22Rv1 (cell line): ENCODE results near the gene NOS3.

ENCODE experiments used
- H3K27ac ChIP-seq: fragments of 450-650 bp; 2 replicates; pipeline ENCODE4 v1.5.1; 2017
- ZFX ChIP-seq: fragments of 450-650 bp; IDR thresholded peaks from 2 replicates; pipeline ENCODE4 v1.6.1; 2017; ENCODE audit warnings: antibody characterized with exemption, borderline replicate concordance
- TF ChIP-seq, protein P1 (sequence below): fragments of 450-650 bp; IDR thresholded peaks from 2 replicates; pipeline ENCODE4 v1.5.1; 2017; ENCODE audit warnings: mild to moderate bottlenecking

Gene NOS3

GRCh38 chr7:151025924-151026671 is 35.3 kb downstream of the NOS3 start:
- peak overlapping the region; percentile 77; the same call in 1 of the 2 replicates for H3K27ac ChIP-seq
- no peak for TF ChIP-seq ZFX
- TF ChIP-seq, protein P1, sequence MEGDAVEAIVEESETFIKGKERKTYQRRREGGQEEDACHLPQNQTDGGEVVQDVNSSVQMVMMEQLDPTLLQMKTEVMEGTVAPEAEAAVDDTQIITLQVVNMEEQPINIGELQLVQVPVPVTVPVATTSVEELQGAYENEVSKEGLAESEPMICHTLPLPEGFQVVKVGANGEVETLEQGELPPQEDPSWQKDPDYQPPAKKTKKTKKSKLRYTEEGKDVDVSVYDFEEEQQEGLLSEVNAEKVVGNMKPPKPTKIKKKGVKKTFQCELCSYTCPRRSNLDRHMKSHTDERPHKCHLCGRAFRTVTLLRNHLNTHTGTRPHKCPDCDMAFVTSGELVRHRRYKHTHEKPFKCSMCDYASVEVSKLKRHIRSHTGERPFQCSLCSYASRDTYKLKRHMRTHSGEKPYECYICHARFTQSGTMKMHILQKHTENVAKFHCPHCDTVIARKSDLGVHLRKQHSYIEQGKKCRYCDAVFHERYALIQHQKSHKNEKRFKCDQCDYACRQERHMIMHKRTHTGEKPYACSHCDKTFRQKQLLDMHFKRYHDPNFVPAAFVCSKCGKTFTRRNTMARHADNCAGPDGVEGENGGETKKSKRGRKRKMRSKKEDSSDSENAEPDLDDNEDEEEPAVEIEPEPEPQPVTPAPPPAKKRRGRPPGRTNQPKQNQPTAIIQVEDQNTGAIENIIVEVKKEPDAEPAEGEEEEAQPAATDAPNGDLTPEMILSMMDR: no peak

GRCh38 chr7:151026771-151027727 is 36.2 kb downstream of the NOS3 start:
- H3K27ac ChIP-seq: peak overlapping the region; percentile 77

- peak overlapping the region; percentile 77 for H3K27ac ChIP-seq
Measured at GRCh38 chr7:151027728-151028130, 36.9 kb downstream of the NOS3 start.

DNA sequence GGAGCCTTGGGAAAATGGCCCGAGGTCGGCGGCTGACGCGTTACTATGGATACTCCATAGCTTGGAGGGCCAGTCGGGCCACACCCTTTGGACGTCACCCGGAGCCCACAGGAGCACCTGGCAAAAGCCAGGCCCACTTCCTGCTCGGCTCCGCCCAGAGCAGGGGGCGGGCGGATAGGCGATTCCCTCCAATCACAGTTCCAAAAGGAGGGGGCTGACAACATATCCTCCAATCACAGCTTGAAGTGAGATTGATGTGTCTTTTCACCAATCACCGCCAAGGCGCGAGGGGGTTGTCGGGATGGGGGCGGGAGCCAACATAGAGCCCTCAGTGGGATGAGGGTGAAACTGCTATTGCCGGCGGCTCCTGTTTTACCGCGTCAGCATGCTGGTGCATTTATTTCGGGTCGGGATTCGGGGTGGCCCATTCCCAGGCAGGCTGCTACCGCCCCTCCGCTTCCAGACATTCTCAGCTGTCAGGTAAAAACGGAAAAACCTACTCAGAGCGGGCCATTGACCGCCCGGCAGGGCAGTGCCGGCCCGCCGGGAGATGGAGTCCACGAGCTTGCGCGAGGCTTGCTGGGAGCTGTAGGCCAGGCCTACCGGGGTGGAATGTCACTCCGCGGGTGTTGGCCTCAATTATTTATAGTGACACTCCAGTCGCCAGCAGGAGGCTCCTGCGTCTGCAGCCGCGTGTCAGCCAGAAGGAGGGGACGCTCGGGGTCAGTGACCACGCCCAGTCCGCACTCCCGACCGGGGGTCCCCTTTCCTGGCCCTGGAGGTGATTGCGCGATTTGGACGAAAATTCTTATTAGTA is 37.5 kb downstream of the NOS3 start, which contains the start of gene ABCB8:
TSS of gene ABCB8 (plus strand) at position 320 of the 817 bp plus-strand sequence. CDS start at position 386, 66 bp downstream.
- no peak for TF ChIP-seq ZFX
- TF ChIP-seq, protein P1: peak; percentile 84
- peak within 1 kb of the TSS; percentile 77 for H3K27ac ChIP-seq

- H3K27ac ChIP-seq: peak overlapping the region; percentile 77
- no peak for TF ChIP-seq ZFX
- TF ChIP-seq, protein P1: peak; percentile 61
Measured at GRCh38 chr7:151028948-151029501, 38.2 kb downstream of the NOS3 start.

DNA sequence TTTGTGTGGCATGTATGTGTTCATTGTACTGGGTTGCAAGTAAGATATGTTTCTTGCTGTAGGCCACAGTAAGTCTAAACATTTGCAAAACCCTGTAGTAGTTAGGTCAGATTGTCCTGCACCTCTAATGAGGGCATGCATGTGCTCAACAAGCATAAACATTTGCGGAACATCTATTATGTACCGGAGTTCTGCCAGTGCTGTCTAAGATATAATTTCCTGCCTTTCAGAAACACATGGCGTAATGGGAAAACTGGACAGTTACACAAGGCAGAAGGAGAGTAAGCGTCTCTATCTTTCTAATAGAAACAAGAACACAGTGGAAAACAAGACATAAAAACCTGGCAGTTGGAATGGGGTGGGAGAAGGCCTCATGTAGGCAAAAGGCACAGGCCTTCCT is 40.2 kb downstream of the NOS3 start:
- TF ChIP-seq ZFX: no peak
- TF ChIP-seq, protein P1: no peak
- H3K27ac ChIP-seq: no peak overlapping the region

- TF ChIP-seq ZFX: no peak
- TF ChIP-seq, protein P1: no peak
- no peak overlapping the region for H3K27ac ChIP-seq
Measured at GRCh38 chr7:151032936-151033863, 42.4 kb downstream of the NOS3 start.
